Left lung (tissue), 10 donors: ENCODE results near the gene CTDP1. TPM values are rescaled to one million over a fixed set of nuclear protein-coding genes. Genes with fewer than 3 reads are reported as not detected.

ENCODE experiments used
- ATAC-seq: fragments of 200-7000 bp; cut with Tn5 transposase; one replicate; pipeline ENCODE4 v1.9.1; 2020; ENCODE audit warnings: moderate library complexity
- DNase-seq, 4 donors: peaks; one replicate each; pipeline ENCODE4 v3.0.0-alpha.2; 2013 to 2020
- H3K27ac ChIP-seq, 2 donors: fragments of 200-600 bp; sonication (generic) in 1 of 2; one replicate each; pipeline versions ENCODE4 v1.5.0 to v1.8.0; 2020 to 2021
- H3K27me3 ChIP-seq, 2 donors: fragments of 200-600 bp; sonication (generic) in 1 of 2; one replicate each; pipeline versions ENCODE4 v1.5.0 to v1.8.0; 2020 to 2021
- H3K36me3 ChIP-seq, 2 donors: fragments of 200-600 bp; sonication (generic) in 1 of 2; one replicate each; pipeline versions ENCODE4 v1.5.0 to v1.8.0; 2020 to 2021
- H3K4me1 ChIP-seq, 2 donors: fragments of 200-600 bp; one replicate each; pipeline ENCODE4 v1.8.0; 2021
- H3K4me3 ChIP-seq, 2 donors: fragments of 200-600 bp; sonication (generic) in 1 of 2; one replicate each; pipeline versions ENCODE4 v1.5.0 to v1.8.0; 2020 to 2021; ENCODE audit warnings: mild to moderate bottlenecking in 1 of 2
- H3K9me3 ChIP-seq, 2 donors: fragments of 200-600 bp; sonication (generic) in 1 of 2; one replicate each; pipeline versions ENCODE4 v1.5.0 to v1.8.0; 2020 to 2021
- CTCF ChIP-seq, 2 donors: fragments of 200-600 bp; sonication (generic) in 1 of 2; IDR thresholded peaks; one replicate each; pipeline versions ENCODE4 v1.5.0 to v1.8.0; 2021; ENCODE audit warnings: antibody characterized with exemption in 2 of 2
- intact Hi-C, 2 donors: fragments of 100-400 bp; cut with DNase I; formaldehyde crosslinking; loops; one replicate each; pipeline versions ENCODE4 v1.11.2 to v1.14.2; 2022
- polyA plus RNA-seq, 6 donors: library from polyadenylated mRNA; unstranded; fragments of 120-200 nt; gene quantifications; one replicate each; pipeline ENCODE4 v1.2.1, GENCODE V29; 2013; ENCODE audit not compliant: insufficient read length in 6 of 6
- total RNA-seq, 2 donors: library from RNA; stranded (reverse); fragmentation: NEBNext Ultra II Directional; extraction: Animal tissue kit (Norgen Biotek cat#: 25700); gene quantifications; one replicate each; pipeline ENCODE4 v1.2.1, GENCODE V29; 2021
- donor health status: DM: no; HTN: yes; CAD: no.
- donor health status: DM: no; HTN: no; CAD: no.

Gene CTDP1
- total and polyA plus RNA-seq, 8 donors: 8.4 to 24.4 (median 11.4) TPM

- H3K27me3 ChIP-seq: peaks cover 0 to 22% of the 10 kb centered on the region in 2 donors
- DNase-seq (peak in 1 of 4 donors; percentile 48), ATAC-seq (no peak)
- intact Hi-C loops: loop anchor here (2.0 to 10.0 kb wide), 2 partner anchors 260 to 264 kb away; no protein-coding TSS in a partner anchor
- TF ChIP-seq CTCF (IDR thresholded peaks at IDR 0.05): no peak
- H3K36me3 ChIP-seq: no peaks in the 10 kb centered on the region
- no peak overlapping the region for H3K27ac ChIP-seq
- no peaks in the 10 kb centered on the region for H3K9me3 ChIP-seq
- no peak overlapping the region for H3K4me3 ChIP-seq
- peaks cover 3 to 24% of the 10 kb centered on the region in 2 donors for H3K4me1 ChIP-seq
Measured at GRCh38 chr18:79644666-79645057, 34.9 kb upstream of the CTDP1 start.

GRCh38 chr18:79645291-79645983, 34.2 kb upstream of the CTDP1 start:
- intact Hi-C loops: loop anchor here (2.0 to 10.0 kb wide), 2 partner anchors 261 to 265 kb away; no protein-coding TSS in a partner anchor
- peaks cover 3 to 24% of the 10 kb centered on the region in 2 donors for H3K4me1 ChIP-seq
- DNase-seq (no peak), ATAC-seq (no peak)
- no peak for TF ChIP-seq CTCF (IDR thresholded peaks at IDR 0.05)
- H3K4me3 ChIP-seq: no peak overlapping the region
- no peak overlapping the region for H3K27ac ChIP-seq
- no peaks in the 10 kb centered on the region for H3K9me3 ChIP-seq
- H3K27me3 ChIP-seq: peaks cover 0 to 22% of the 10 kb centered on the region in 2 donors
- H3K36me3 ChIP-seq: no peaks in the 10 kb centered on the region

- Histone ChIP-seq H3K36me3 (no peaks in the 10 kb centered on the region), H3K27me3 (peaks cover 0 to 7% of the 10 kb centered on the region in 2 donors), H3K4me1 (peaks cover 3 to 21% of the 10 kb centered on the region in 2 donors), H3K9me3 (no peaks in the 10 kb centered on the region), H3K4me3 (no peak overlapping the region), H3K27ac (no peak overlapping the region)
- DNase-seq (no peak), ATAC-seq (no peak)
- no peak for TF ChIP-seq CTCF (IDR thresholded peaks at IDR 0.05)
- intact Hi-C loops: loop anchor here in 1 of 2 donors (10.0 kb wide), 1 partner anchor 263 kb away; no protein-coding TSS in a partner anchor
Measured at GRCh38 chr18:79647307-79647706, 32.3 kb upstream of the CTDP1 start.

- Histone ChIP-seq H3K36me3 (no peaks in the 10 kb centered on the region), H3K4me3 (no peak overlapping the region), H3K9me3 (no peaks in the 10 kb centered on the region), H3K27ac (no peak overlapping the region), H3K27me3 (no peaks in the 10 kb centered on the region), H3K4me1 (no peaks in the 10 kb centered on the region)
- no peak for DNase-seq
- no peak for TF ChIP-seq CTCF (IDR thresholded peaks at IDR 0.05)
- intact Hi-C loops: no loop called here
- ATAC-seq: no peak
Measured at GRCh38 chr18:79650959-79651358, 28.6 kb upstream of the CTDP1 start.

- DNase-seq (no peak), ATAC-seq (no peak)
- TF ChIP-seq CTCF (IDR thresholded peaks at IDR 0.05): no peak
- intact Hi-C loops: no loop called here
- peaks cover 0 to 5% of the 10 kb centered on the region in 2 donors for H3K27me3 ChIP-seq
- no peaks in the 10 kb centered on the region for H3K36me3 ChIP-seq
- no peaks in the 10 kb centered on the region for H3K4me1 ChIP-seq
- H3K9me3 ChIP-seq: peaks cover 0 to 2% of the 10 kb centered on the region in 2 donors
- no peak overlapping the region for H3K27ac ChIP-seq
- no peak overlapping the region for H3K4me3 ChIP-seq
Measured at GRCh38 chr18:79657342-79657996, 22.1 kb upstream of the CTDP1 start.
